ENCODE measurements around the gene STRN3.
"Not testable (repeated sequence)": the region's sequence is repeated elsewhere in the genome, so short reads cannot be mapped to it uniquely, and the experiment has no call there.

The STRN3 gene

DNA sequence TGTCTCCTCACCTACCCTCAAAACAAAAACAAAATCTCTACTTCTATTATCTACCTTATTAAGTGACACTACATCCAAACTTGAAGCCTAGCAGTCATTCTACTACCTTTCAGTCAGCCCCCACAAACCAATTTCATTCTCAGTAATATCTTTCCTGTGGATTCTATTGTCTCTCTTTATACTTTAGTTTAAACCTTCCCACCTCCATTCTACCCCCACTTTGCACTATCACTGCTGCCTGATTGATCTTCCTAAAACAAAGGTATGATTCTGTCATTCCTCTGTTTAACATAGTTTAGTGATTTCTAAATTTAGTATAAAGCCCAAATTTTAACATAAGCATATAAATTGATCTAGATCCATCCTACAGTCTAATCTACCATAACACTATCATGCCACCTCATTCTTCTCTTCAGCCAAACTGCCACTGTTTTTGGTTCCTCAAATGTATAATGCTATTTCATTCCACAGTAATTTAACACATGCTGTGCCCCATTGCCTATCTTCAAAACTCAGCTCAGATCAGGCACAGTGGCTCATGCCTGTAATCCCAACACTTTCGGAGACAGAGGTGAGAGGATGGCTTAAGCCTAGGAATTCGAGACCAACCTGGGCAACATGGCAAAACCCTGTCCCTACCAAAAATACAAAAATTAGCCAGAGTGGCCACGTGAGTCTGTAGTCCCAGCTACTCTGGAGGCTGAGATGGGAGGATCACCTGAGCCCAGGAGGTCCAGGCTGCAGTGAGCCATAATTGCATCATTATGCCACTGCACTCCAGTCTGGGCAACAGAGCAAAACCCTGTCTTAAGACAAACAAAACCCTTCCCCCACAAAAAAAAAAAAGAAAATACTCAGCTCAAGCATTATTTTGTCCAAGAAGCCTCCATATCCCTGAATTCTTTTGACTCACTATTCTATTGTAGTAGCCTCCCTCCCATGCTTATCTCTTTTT lies 3.1 kb upstream of the STRN3 start:
- DNase-seq: no peak

GRCh38 chr14:31027847-31028246 lies 1.7 kb upstream of the STRN3 start:
- no peak for DNase-seq

DNA sequence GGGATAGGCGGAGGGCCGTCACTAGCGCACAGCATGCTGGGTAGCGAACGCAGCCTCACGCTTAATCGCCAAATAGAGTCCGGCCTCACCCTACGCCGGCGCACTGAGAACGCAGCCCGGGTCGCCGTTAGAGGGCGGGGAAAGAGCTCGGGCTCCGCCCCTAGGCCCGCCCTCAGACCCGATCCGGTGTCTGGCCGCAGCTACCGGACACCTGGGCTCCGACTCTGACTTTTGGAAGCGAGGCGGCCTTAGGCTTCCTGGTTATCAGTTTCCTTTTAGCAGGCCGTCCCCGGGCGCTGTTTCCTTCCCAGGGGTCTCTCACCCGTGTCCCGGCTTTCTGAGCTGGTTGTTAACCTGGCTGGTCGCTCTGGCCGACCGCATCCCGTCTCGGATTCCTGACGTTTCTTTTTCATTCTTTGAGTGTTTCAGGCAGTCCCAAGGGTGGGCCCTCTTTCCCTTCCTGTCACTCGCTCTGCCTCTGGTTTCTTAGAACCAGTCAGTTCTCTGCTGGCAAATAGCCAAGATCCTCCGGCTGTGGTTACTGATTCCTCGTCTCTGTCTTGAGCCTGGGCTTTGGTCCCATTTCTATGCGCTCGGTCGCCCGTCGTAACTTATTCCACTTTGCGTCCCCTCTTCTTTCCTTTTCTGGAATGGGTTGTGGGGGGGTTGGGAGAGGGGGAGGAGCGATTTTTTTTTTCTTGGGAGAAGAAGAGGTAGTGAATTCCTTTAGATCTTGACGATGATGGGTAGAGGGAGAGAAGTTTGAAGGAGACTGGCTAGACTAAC lies 464 bp upstream of the STRN3 start:
- peak; percentile 92 for DNase-seq

DNA sequence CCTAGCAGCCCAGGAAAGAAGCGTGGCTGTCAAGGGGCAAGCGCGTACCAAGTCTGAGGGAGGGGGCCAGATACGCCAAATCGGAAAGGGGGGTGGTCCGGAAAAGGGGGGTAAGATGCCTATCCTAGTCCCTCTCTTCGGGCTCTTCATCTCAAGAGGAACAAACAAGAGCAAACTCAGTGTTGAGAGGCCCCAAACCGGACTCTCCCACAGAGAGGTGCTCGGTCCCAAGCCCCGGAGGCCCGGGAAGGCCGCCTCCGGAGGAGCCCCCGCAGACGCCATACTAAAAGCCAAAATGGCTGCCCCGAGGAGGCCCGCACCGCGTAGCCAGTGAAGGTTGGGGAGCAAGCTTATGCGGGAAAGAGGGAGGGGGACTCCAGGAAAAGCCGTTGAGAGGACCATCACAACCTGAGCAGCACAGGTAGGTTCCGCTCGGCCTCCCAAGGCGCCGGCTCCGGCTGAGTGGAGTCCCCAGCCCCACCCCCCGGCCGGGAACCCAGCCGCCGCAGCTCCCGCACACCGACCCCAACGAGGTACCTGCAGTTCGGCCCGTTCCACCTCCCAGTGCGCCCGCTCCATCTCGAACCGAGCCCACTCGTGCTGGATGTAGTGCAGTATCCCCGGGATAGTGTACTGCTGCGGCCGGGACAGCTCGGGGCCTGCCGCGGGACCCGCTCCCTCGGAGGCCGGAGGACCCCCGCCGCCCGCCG lies 657 bp downstream of the STRN3 start, which contains the start of gene AP4S1:
AP4S1 (plus strand) TSS at position 283 of the 710 bp plus-strand sequence. CDS start 40,548 bp downstream, outside the sequence.
- DNase-seq: no peak

GRCh38 chr14:31024577-31025366 lies 1.4 kb downstream of the STRN3 start:
- DNase-seq: peak; percentile 54

DNA sequence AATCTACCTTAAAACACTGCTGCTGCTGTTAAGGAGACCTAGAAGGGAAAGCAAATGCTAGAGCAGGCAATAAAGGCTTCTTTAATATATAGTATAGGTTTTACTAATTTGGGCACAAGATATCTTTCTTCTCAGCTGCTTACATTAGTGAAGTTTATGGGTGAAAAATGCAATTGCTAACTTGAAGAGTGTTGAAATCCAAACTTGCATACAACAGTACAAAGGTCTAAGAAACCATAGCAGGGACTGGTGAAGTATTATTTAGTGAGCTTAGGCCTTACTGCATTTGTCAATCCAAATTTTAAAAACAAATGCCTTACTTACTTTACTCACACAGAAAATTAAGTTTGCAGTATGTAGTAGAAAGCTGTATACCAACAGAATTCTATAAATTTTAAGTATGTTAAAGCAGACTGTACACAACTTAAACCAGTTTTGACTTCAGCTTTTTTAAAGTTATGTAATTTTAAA lies 2.1 kb downstream of the STRN3 start:
- DNase-seq: no peak

DNA sequence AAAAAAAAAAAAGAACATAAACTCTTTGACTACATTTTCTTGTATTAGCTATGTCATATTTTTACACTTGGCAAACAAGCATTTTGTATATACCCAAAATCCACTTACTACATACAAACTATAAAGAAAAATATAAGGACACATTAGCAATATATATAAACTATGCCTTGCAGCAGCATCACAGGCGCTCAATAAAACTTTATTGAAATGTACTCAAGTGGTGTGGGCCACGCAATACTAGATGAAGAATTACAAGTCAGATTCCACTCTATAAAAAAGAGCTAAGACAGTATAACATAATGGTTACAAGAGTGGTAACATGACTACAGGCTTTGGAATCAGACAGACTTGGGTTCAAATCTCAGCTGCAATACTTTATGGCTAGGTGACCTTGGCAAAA lies 3.8 kb downstream of the STRN3 start:
- no peak for DNase-seq

GRCh38 chr14:31021576-31021949 lies 4.6 kb downstream of the STRN3 start:
- DNase-seq: no peak

DNA sequence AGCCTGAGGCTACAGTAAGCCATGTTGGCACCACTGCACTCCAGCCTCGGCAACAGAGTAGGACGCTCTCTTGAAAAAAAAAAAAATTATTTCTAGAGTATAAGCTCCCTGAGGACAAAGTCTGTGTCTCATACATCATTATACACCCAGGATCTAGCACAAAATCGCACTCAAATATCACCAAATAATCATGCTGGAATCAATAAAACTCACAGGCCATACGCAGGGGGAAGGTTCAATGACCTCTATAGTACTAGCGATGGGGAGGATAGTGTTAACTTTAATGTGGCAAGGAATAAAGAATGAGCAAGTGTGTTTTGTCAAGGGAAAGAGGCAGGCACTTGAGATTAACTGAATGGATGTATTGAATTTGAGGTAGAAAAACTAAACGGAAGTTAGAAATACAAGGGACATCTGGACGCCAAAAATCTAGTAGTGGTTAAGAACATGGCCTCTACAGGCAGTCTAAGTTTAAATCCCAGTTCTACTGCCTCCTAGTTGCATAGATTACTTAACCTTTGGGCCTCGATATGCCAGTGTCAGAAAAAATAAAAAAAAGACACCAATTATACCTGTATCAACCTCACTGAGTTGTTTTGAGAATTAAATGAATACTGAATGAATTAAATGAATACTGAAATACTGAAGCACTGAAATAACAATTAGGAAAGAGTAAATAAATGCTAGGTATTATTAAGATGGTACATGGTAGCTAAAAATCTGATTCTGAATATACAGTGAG lies 5.2 kb downstream of the STRN3 start:
- no peak for DNase-seq

DNA sequence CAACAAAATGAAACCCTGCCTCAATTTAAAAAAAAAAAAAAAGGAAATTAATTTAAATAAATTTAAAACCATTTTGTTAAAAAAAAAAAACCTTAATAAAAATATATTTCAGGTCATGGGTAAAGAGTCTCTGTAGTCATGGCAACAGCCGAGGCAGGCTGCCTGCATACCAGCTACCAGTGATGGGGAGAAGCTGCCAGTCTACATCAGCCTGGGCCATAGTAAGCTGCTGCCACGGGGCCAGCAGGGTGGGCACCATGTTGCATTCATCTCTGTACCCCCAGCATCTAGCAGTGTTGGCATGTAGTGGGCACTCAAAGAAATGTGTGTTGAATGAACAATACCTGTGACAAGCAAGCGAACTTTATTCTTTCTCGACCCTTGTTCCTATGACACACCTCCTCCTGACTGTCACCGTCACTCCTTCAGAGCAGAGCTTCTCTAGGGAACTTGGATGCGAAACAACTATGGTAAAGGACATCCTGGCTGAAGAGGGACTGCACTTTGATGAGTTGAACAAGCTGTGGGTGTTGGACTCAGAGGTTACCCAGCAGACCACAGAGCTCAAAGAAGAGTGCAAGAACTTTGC lies 8.0 kb downstream of the STRN3 start:
- no peak for DNase-seq

GRCh38 chr14:31013841-31014240 lies 12.3 kb downstream of the STRN3 start:
- DNase-seq: no peak

DNA sequence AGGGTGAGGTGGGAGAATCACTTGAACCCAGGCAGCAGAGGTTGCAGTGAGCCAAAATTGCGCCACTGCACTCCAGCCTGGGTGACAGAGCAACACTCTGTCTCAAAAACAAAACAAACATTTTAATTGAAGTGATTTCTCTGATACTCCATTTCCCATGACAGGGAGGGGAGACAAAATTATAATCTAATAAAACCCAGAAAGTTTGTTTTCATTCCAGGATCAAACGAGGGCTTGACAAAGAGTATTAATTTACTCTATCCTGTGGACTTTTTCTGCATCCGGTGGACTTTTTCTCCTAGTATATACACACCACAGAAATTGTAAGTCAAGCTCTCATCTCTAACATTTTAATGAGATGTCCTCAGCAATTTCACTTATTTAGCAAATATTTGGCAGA lies 15.2 kb downstream of the STRN3 start:
- no peak for DNase-seq

GRCh38 chr14:31009836-31010574 lies 16.2 kb downstream of the STRN3 start:
- DNase-seq: no peak

- DNase-seq: no peak
Measured at GRCh38 chr14:31006703-31007102, 19.5 kb downstream of the STRN3 start.

GRCh38 chr14:31004007-31004406 lies 22.2 kb downstream of the STRN3 start:
- DNase-seq: not testable (repeated sequence)

DNA sequence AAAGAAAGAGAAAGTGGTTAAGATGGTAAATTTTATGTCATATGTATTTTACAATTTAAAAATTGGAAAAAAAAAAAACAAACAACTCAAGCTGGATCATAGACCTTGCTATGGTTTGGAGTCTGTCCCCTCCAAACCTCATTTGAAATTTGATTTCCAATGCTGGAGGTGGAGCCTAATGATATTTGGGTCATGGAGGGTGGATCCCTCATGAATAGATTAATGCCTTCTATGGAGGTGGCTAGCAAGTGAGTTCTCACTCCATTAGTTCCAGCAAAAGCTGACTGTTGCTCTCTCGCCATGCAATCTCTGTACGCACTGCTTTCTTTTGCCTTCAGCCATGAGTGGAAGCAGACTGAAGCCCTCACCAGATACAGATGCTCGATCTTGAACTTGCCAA lies 22.9 kb downstream of the STRN3 start:
- no peak for DNase-seq

DNA sequence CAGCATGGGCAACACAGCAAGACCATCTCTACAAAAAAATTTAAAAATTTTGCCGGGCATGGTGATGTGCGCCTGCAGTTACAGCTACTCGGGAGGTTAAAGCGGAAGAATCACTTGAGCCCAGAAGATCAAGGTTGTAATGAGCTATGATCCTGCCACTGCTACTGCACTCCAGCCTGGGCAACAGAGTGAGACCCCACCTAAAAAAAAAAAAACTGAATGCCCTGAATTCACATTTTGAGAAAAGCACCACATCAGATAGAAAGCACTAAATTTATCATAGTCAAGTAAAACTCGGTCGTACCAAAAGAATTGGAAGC lies 24.9 kb downstream of the STRN3 start:
- DNase-seq: no peak

GRCh38 chr14:31000629-31001338 lies 25.4 kb downstream of the STRN3 start:
- DNase-seq: no peak

DNA sequence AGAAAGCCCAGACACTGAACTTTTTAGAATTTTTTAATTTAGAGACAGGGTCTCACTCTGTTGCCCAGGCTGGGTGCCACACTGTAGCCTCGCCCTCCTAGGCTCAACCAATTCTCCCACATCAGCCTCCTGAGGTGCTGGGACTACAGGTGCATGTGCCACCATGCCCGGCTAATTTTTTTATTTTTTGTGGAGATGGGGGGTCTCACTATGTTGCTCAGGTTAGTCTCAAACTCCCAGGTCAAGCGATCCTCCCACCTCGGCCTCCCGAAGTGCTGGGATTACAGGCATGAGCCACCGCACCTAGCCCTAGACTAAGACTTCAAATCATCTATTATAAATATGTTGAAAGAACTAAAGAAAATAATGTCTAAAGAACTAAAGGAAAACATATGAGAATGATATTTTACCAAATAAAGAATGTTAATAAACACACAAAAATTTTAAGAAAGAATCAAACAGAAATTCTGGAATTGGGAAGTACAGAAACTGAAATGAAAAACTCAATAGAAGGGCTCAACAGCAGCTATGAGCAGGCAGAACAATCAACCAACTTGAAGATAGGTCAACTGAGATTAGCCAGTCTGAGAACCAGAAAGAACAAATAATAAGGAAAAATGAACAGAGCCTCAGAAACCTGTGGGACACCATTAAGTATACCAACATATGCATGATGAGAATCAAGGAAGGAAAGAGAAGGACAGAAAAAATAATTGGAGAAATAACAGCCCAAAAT lies 27.0 kb downstream of the STRN3 start:
- no peak for DNase-seq
